H9 (cell line): ENCODE measurements around the gene RAI14. TPM values are rescaled to one million over a fixed set of nuclear protein-coding genes. Genes with fewer than 3 reads are reported as not detected.

Source experiments
- DNase-seq: peaks from one replicate; pipeline ENCODE4 v3.0.0-alpha.2; 2017
- H2AFZ ChIP-seq: one replicate; pipeline ENCODE4 v1.6.1; 2013; ENCODE audit warnings: mild to moderate bottlenecking, low read length, control low read depth, moderate library complexity
- H2AK5ac ChIP-seq: 2 replicates; pipeline ENCODE4 v1.6.1; 2013; ENCODE audit warnings: low read length, control low read depth, mixed read lengths; ENCODE audit not compliant: insufficient read length
- H2BK120ac ChIP-seq: one replicate; pipeline ENCODE4 v1.6.1; 2013; ENCODE audit warnings: low read depth, mild to moderate bottlenecking, low read length, control low read depth, inconsistent platforms; ENCODE audit not compliant: poor library complexity, severe bottlenecking
- H2BK12ac ChIP-seq: 2 replicates; pipeline ENCODE4 v1.6.1; 2013; ENCODE audit warnings: low read length, control low read depth, mixed read lengths, low read depth; ENCODE audit not compliant: insufficient read length
- H2BK15ac ChIP-seq: 2 replicates; pipeline ENCODE4 v1.6.1; 2013; ENCODE audit warnings: low read depth, low read length, control low read depth
- H2BK20ac ChIP-seq: one replicate; pipeline ENCODE4 v1.6.1; 2013; ENCODE audit warnings: low read depth, mild to moderate bottlenecking, low read length, control low read depth, inconsistent platforms; ENCODE audit not compliant: poor library complexity, severe bottlenecking
- H2BK5ac ChIP-seq: 2 replicates; pipeline ENCODE4 v1.6.1; 2013; ENCODE audit warnings: low read length, control low read depth, mixed read lengths; ENCODE audit not compliant: insufficient read length
- H3K14ac ChIP-seq: 2 replicates; pipeline ENCODE4 v1.6.1; 2013; ENCODE audit warnings: low read length, control low read depth; ENCODE audit not compliant: insufficient read depth
- H3K18ac ChIP-seq: 2 replicates; pipeline ENCODE4 v1.6.1; 2013; ENCODE audit warnings: low read depth, mild to moderate bottlenecking, mixed read lengths, low read length, control low read depth; ENCODE audit not compliant: insufficient read length
- H3K23ac ChIP-seq: 2 replicates; pipeline ENCODE4 v1.6.1; 2013; ENCODE audit warnings: low read length, control low read depth, mixed read lengths, low read depth; ENCODE audit not compliant: insufficient read length
- H3K23me2 ChIP-seq: 2 replicates; pipeline ENCODE4 v1.6.1; 2013; ENCODE audit warnings: low read depth, mild to moderate bottlenecking, mixed read lengths, low read length, control low read depth; ENCODE audit not compliant: insufficient read length, poor library complexity, severe bottlenecking
- H3K27ac ChIP-seq: 2 replicates; pipeline ENCODE4 v1.5.1; 2013; ENCODE audit warnings: low read length, control low read depth, mixed read lengths, low read depth; ENCODE audit not compliant: insufficient read length
- H3K27me3 ChIP-seq: 2 replicates; pipeline ENCODE4 v1.6.1; 2013; ENCODE audit warnings: low read length, control low read depth, inconsistent platforms; ENCODE audit not compliant: insufficient read depth
- H3K4ac ChIP-seq: 2 replicates; pipeline ENCODE4 v1.6.1; 2013; ENCODE audit warnings: low read depth, mild to moderate bottlenecking, control low read depth, inconsistent platforms, low read length, moderate library complexity
- H3K4me1 ChIP-seq: 2 replicates; pipeline ENCODE4 v1.6.1; 2013; ENCODE audit warnings: low read length, control low read depth, inconsistent platforms; ENCODE audit not compliant: insufficient read depth
- H3K4me2 ChIP-seq: 2 replicates; pipeline ENCODE4 v1.6.1; 2013; ENCODE audit warnings: low read length, control low read depth, mixed read lengths; ENCODE audit not compliant: insufficient read length, insufficient read depth
- H3K56ac ChIP-seq: 2 replicates; pipeline ENCODE4 v1.6.1; 2013; ENCODE audit warnings: low read depth, mild to moderate bottlenecking, mixed read lengths, low read length, control low read depth; ENCODE audit not compliant: insufficient read length
- H3K79me1 ChIP-seq: 2 replicates; pipeline ENCODE4 v1.6.1; 2013; ENCODE audit warnings: low read depth, mild to moderate bottlenecking, moderate library complexity, low read length, control low read depth, inconsistent platforms; ENCODE audit not compliant: insufficient read depth, poor library complexity, severe bottlenecking
- H3K79me2 ChIP-seq: 2 replicates; pipeline ENCODE4 v1.6.1; 2013; ENCODE audit warnings: low read length, control low read depth, inconsistent platforms; ENCODE audit not compliant: insufficient read depth
- H3K9ac ChIP-seq: 2 replicates; pipeline ENCODE4 v1.6.1; 2013; ENCODE audit warnings: low read length, control low read depth, mixed read lengths; ENCODE audit not compliant: insufficient read length; ENCODE audit errors: extremely low read depth
- H3K9me3 ChIP-seq: one replicate; pipeline ENCODE4 v1.6.1; 2013; ENCODE audit warnings: low read depth, low read length, inconsistent platforms; ENCODE audit not compliant: control insufficient read depth
- H3T11ph ChIP-seq: one replicate; pipeline ENCODE4 v1.6.1; 2013; ENCODE audit warnings: mild to moderate bottlenecking, low read length, control low read depth, inconsistent platforms
- H4K20me1 ChIP-seq: one replicate; pipeline ENCODE4 v1.6.1; 2013; ENCODE audit not compliant: control insufficient read depth, insufficient read length, insufficient read depth
- H4K5ac ChIP-seq: 2 replicates; pipeline ENCODE4 v1.6.1; 2013; ENCODE audit warnings: low read depth, mild to moderate bottlenecking, mixed read lengths, low read length, control low read depth; ENCODE audit not compliant: insufficient read length
- H4K8ac ChIP-seq: replicated peaks from 2 replicates; pipeline ENCODE4 v1.6.1; 2013; ENCODE audit warnings: low read length, control low read depth, mixed read lengths, low read depth; ENCODE audit not compliant: insufficient read length
- H4K91ac ChIP-seq: 2 replicates; pipeline ENCODE4 v1.6.1; 2013; ENCODE audit warnings: low read depth, mild to moderate bottlenecking, moderate library complexity, mixed read lengths, low read length, control low read depth; ENCODE audit not compliant: insufficient read length
- H3K27ac Mint-ChIP-seq, 3 experiments: 2 replicates in 2 of 3; 3 replicates in 1 of 3; pipeline ENCODE4 v1.8.0; 2020 to 2021; ENCODE audit warnings: mixed read lengths in 3 of 3, mild to moderate bottlenecking in 1 of 3, moderate library complexity in 1 of 3
- H3K27me3 Mint-ChIP-seq: 2 replicates; pipeline ENCODE4 v1.8.0; 2021; ENCODE audit warnings: low read depth, mild to moderate bottlenecking, moderate library complexity, mixed read lengths
- H3K36me3 Mint-ChIP-seq, 3 experiments: 2 replicates in 2 of 3; 3 replicates in 1 of 3; pipeline ENCODE4 v1.8.0; 2020 to 2021; ENCODE audit warnings: low read depth in 3 of 3, mixed read lengths in 3 of 3; ENCODE audit not compliant: insufficient read depth in 1 of 3
- H3K4me1 Mint-ChIP-seq, 2 experiments: 2 replicates each; pipeline ENCODE4 v1.8.0; 2020; ENCODE audit warnings: mixed read lengths in 2 of 2
- H3K4me3 Mint-ChIP-seq, 2 experiments: 2 replicates in 1 of 2; 3 replicates in 1 of 2; pipeline ENCODE4 v1.8.0; 2020 to 2021; ENCODE audit warnings: mild to moderate bottlenecking in 2 of 2, mixed read lengths in 2 of 2, moderate library complexity in 1 of 2
- H3K9me3 Mint-ChIP-seq, 2 experiments: 2 replicates in 1 of 2; 3 replicates in 1 of 2; pipeline ENCODE4 v1.8.0; 2020; ENCODE audit warnings: mild to moderate bottlenecking in 2 of 2, mixed read lengths in 2 of 2, moderate library complexity in 1 of 2
- CTCF ChIP-seq: fragments of 200-600 bp; sonication (generic); conservative IDR thresholded peaks from 3 replicates; pipeline ENCODE4 v1.8.0; 2021; ENCODE audit warnings: antibody characterized with exemption, mild to moderate bottlenecking
- WGBS: extraction: QIAGEN DNeasy Blood & Tissue Kit; methylation state at CpG from one replicate; pipeline ENCODE4 v1.1.7; 2013; ENCODE audit warnings: missing lambda C conversion rate, low lambda C conversion rate, mixed read lengths; ENCODE audit not compliant: insufficient read length; ENCODE audit errors: extremely low coverage; 5-methylcytosine and 5-hydroxymethylcytosine counted together
- total RNA-seq: library from RNA; stranded (reverse); gene quantifications from 2 replicates; pipeline ENCODE4 v1.2.1, GENCODE V29; 2021

The RAI14 gene
- total RNA-seq, 1 experiment from 2014 or later: 127 TPM

- Histone ChIP-seq H3K79me1 (peaks cover 8% of the 10 kb centered on the region), H4K20me1 (no peaks in the 10 kb centered on the region), H3T11ph (no peak overlapping the region), H2BK12ac (no peak overlapping the region), H3K9me3 (no peaks in the 10 kb centered on the region), H3K18ac (no peak overlapping the region), H3K27me3 (no peaks in the 10 kb centered on the region), H3K4me1 (peaks cover 3% of the 10 kb centered on the region), H3K4ac (no peak overlapping the region), H4K5ac (no peak overlapping the region), H3K4me2 (no peak overlapping the region), H3K14ac (no peak overlapping the region), H2BK20ac (no peak overlapping the region), H2AK5ac (no peak overlapping the region), H3K23me2 (no peaks in the 10 kb centered on the region), H3K23ac (no peak overlapping the region), H4K8ac (no peak overlapping the region), H2BK5ac (no peak overlapping the region), H2AFZ (no peak overlapping the region), H3K56ac (no peak overlapping the region), H3K9ac (no peak overlapping the region), H4K91ac (no peak overlapping the region), H3K79me2 (peaks cover 9% of the 10 kb centered on the region; the same call in 1 of the 2 replicates), H2BK15ac (no peak overlapping the region), H2BK120ac (no peak overlapping the region), H3K27ac (no peak overlapping the region)
- peak overlapping the region in 1 of 3 experiments; percentile 17; a peak in 2 of 7 replicates for H3K27ac Mint-ChIP-seq
- no peaks in the 10 kb centered on the region for H3K9me3 Mint-ChIP-seq
- no CpG with 5 or more reads among the region's 3 CpGs for WGBS
- no peak overlapping the region for H3K4me3 Mint-ChIP-seq
- H3K27me3 Mint-ChIP-seq: no peaks in the 10 kb centered on the region
- peaks cover 6 to 12% (median 8%) of the 10 kb centered on the region in 3 experiments; a peak in 6 of 7 replicates for H3K36me3 Mint-ChIP-seq
- no peak for TF ChIP-seq CTCF
- H3K4me1 Mint-ChIP-seq: peaks cover 27 to 29% of the 10 kb centered on the region in 2 experiments
- no peak for DNase-seq
Measured at GRCh38 chr5:34748431-34748830, 92.3 kb downstream of the RAI14 start.
